ENCODE measurements around the gene KSR2. TPM values are rescaled to one million over a fixed set of nuclear protein-coding genes. Genes with fewer than 3 reads are reported as not detected.

Gene KSR2
- total RNA-seq, 1 donor from 2014 or later: under 0.01 TPM

GRCh38 chr12:117836476-117836875 is 132.3 kb downstream of the KSR2 start:
- Histone ChIP-seq H3K4me1 (ENCODE audit: control insufficient read depth in 3 of 3, insufficient read depth in 3 of 3, low read length in 3 of 3) (peaks cover 2 to 4% (median 4%) of the 10 kb centered on the region in 3 donors), H3K4me3 (ENCODE audit: low read length in 3 of 3) (no peak overlapping the region), H3K36me3 (ENCODE audit: control insufficient read depth in 3 of 3, insufficient read depth in 3 of 3, low read length in 3 of 3) (no peaks in the 10 kb centered on the region), H3K27me3 (ENCODE audit: control insufficient read depth in 3 of 3, insufficient read depth in 3 of 3, low read length in 3 of 3) (peaks cover 3 to 11% (median 9%) of the 10 kb centered on the region in 3 donors), H3K9me3 (ENCODE audit: control insufficient read depth in 3 of 3, low read length in 3 of 3) (no peaks in the 10 kb centered on the region), H3K27ac (ENCODE audit: low read depth, low read length) (no peak overlapping the region), H3K9ac (ENCODE audit: low read depth in 1 of 3, low read length in 3 of 3) (no peak overlapping the region)

DNA sequence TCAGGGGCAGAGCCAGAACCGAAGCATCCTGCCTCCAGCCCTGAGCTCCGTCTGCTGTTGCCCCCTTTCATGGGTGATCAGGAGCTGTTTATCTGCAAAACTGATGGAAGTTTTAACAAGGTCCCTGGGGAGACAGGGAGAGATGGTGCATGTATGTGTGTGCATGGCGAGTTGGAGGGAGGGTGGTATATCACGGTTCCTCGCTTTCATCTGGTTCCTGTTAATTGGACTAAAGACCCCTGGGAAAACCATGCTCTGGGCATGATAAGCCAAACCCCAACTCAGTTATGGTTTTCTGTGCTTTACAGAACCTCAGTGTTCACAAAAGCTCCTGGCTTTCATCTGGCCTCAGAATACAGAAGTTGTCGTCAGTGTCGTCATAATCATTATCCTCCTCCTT is 133.6 kb downstream of the KSR2 start:
- Histone ChIP-seq H3K36me3 (ENCODE audit: control insufficient read depth in 3 of 3, insufficient read depth in 3 of 3, low read length in 3 of 3) (no peaks in the 10 kb centered on the region), H3K27me3 (ENCODE audit: control insufficient read depth in 3 of 3, insufficient read depth in 3 of 3, low read length in 3 of 3) (peaks cover 0 to 11% (median 9%) of the 10 kb centered on the region in 3 donors)

GRCh38 chr12:117832459-117833457 is 136.0 kb downstream of the KSR2 start:
- Histone ChIP-seq H3K9ac (ENCODE audit: low read depth in 1 of 3, low read length in 3 of 3) (no peak overlapping the region), H3K27ac (ENCODE audit: low read depth, low read length) (no peak overlapping the region), H3K4me1 (ENCODE audit: control insufficient read depth in 3 of 3, insufficient read depth in 3 of 3, low read length in 3 of 3) (peaks cover 2 to 4% (median 4%) of the 10 kb centered on the region in 3 donors), H3K4me3 (ENCODE audit: low read length in 3 of 3) (no peak overlapping the region), H3K9me3 (ENCODE audit: control insufficient read depth in 3 of 3, low read length in 3 of 3) (peaks cover 0 to 11% (median 10%) of the 10 kb centered on the region in 3 donors), H3K36me3 (ENCODE audit: control insufficient read depth in 3 of 3, insufficient read depth in 3 of 3, low read length in 3 of 3) (no peaks in the 10 kb centered on the region), H3K27me3 (ENCODE audit: control insufficient read depth in 3 of 3, insufficient read depth in 3 of 3, low read length in 3 of 3) (peaks cover 0 to 7% (median 6%) of the 10 kb centered on the region in 3 donors)

More for the DNA sequence above, 133.6 kb downstream of the KSR2 start:
- Histone ChIP-seq H3K27ac (ENCODE audit: low read depth, low read length) (no peak overlapping the region), H3K4me3 (ENCODE audit: low read length in 3 of 3) (no peak overlapping the region), H3K9ac (ENCODE audit: low read depth in 1 of 3, low read length in 3 of 3) (no peak overlapping the region), H3K4me1 (ENCODE audit: control insufficient read depth in 3 of 3, insufficient read depth in 3 of 3, low read length in 3 of 3) (peaks cover 2 to 4% (median 4%) of the 10 kb centered on the region in 3 donors), H3K9me3 (ENCODE audit: control insufficient read depth in 3 of 3, low read length in 3 of 3) (no peaks in the 10 kb centered on the region)

GRCh38 chr12:117830471-117830870 is 138.3 kb downstream of the KSR2 start:
- no peak overlapping the region for H3K27ac ChIP-seq (ENCODE audit: low read depth, low read length)
- H3K9me3 ChIP-seq (ENCODE audit: control insufficient read depth in 3 of 3, low read length in 3 of 3): peaks cover 0 to 11% (median 10%) of the 10 kb centered on the region in 3 donors
- no peaks in the 10 kb centered on the region for H3K4me1 ChIP-seq (ENCODE audit: control insufficient read depth in 3 of 3, insufficient read depth in 3 of 3, low read length in 3 of 3)
- H3K36me3 ChIP-seq (ENCODE audit: control insufficient read depth in 3 of 3, insufficient read depth in 3 of 3, low read length in 3 of 3): no peaks in the 10 kb centered on the region
- H3K9ac ChIP-seq (ENCODE audit: low read depth in 1 of 3, low read length in 3 of 3): no peak overlapping the region
- peaks cover 0 to 7% (median 0%) of the 10 kb centered on the region in 3 donors for H3K27me3 ChIP-seq (ENCODE audit: control insufficient read depth in 3 of 3, insufficient read depth in 3 of 3, low read length in 3 of 3)
- no peak overlapping the region for H3K4me3 ChIP-seq (ENCODE audit: low read length in 3 of 3)

- H3K4me3 ChIP-seq (ENCODE audit: low read length in 3 of 3): no peak overlapping the region
- H3K4me1 ChIP-seq (ENCODE audit: control insufficient read depth in 3 of 3, insufficient read depth in 3 of 3, low read length in 3 of 3): no peaks in the 10 kb centered on the region
- H3K27me3 ChIP-seq (ENCODE audit: control insufficient read depth in 3 of 3, insufficient read depth in 3 of 3, low read length in 3 of 3): peaks cover 0 to 4% (median 0%) of the 10 kb centered on the region in 3 donors
- peaks cover 0 to 11% (median 10%) of the 10 kb centered on the region in 3 donors for H3K9me3 ChIP-seq (ENCODE audit: control insufficient read depth in 3 of 3, low read length in 3 of 3)
- H3K36me3 ChIP-seq (ENCODE audit: control insufficient read depth in 3 of 3, insufficient read depth in 3 of 3, low read length in 3 of 3): no peaks in the 10 kb centered on the region
- H3K9ac ChIP-seq (ENCODE audit: low read depth in 1 of 3, low read length in 3 of 3): no peak overlapping the region
- no peak overlapping the region for H3K27ac ChIP-seq (ENCODE audit: low read depth, low read length)
Observed at GRCh38 chr12:117829108-117829507, 139.7 kb downstream of the KSR2 start.

GRCh38 chr12:117827660-117828059 is 141.1 kb downstream of the KSR2 start:
- no peak overlapping the region for H3K4me3 ChIP-seq (ENCODE audit: low read length in 3 of 3)
- no peak overlapping the region for H3K27ac ChIP-seq (ENCODE audit: low read depth, low read length)
- H3K36me3 ChIP-seq (ENCODE audit: control insufficient read depth in 3 of 3, insufficient read depth in 3 of 3, low read length in 3 of 3): no peaks in the 10 kb centered on the region
- H3K9ac ChIP-seq (ENCODE audit: low read depth in 1 of 3, low read length in 3 of 3): no peak overlapping the region
- H3K27me3 ChIP-seq (ENCODE audit: control insufficient read depth in 3 of 3, insufficient read depth in 3 of 3, low read length in 3 of 3): peaks cover 0 to 4% (median 0%) of the 10 kb centered on the region in 3 donors
- H3K4me1 ChIP-seq (ENCODE audit: control insufficient read depth in 3 of 3, insufficient read depth in 3 of 3, low read length in 3 of 3): no peaks in the 10 kb centered on the region
- H3K9me3 ChIP-seq (ENCODE audit: control insufficient read depth in 3 of 3, low read length in 3 of 3): peaks cover 0 to 11% (median 10%) of the 10 kb centered on the region in 3 donors

- Histone ChIP-seq H3K4me1 (ENCODE audit: control insufficient read depth in 3 of 3, insufficient read depth in 3 of 3, low read length in 3 of 3) (no peaks in the 10 kb centered on the region), H3K9me3 (ENCODE audit: control insufficient read depth in 3 of 3, low read length in 3 of 3) (peaks cover 0 to 11% (median 10%) of the 10 kb centered on the region in 3 donors), H3K9ac (ENCODE audit: low read depth in 1 of 3, low read length in 3 of 3) (no peak overlapping the region), H3K27ac (ENCODE audit: low read depth, low read length) (no peak overlapping the region), H3K27me3 (ENCODE audit: control insufficient read depth in 3 of 3, insufficient read depth in 3 of 3, low read length in 3 of 3) (peaks cover 0 to 4% (median 1%) of the 10 kb centered on the region in 3 donors), H3K4me3 (ENCODE audit: low read length in 3 of 3) (no peak overlapping the region), H3K36me3 (ENCODE audit: control insufficient read depth in 3 of 3, insufficient read depth in 3 of 3, low read length in 3 of 3) (no peaks in the 10 kb centered on the region)
Observed at GRCh38 chr12:117825827-117826226, 143.0 kb downstream of the KSR2 start.

- H3K9me3 ChIP-seq (ENCODE audit: control insufficient read depth in 3 of 3, low read length in 3 of 3): no peaks in the 10 kb centered on the region
- no peaks in the 10 kb centered on the region for H3K36me3 ChIP-seq (ENCODE audit: control insufficient read depth in 3 of 3, insufficient read depth in 3 of 3, low read length in 3 of 3)
- no peaks in the 10 kb centered on the region for H3K4me1 ChIP-seq (ENCODE audit: control insufficient read depth in 3 of 3, insufficient read depth in 3 of 3, low read length in 3 of 3)
- H3K27ac ChIP-seq (ENCODE audit: low read depth, low read length): no peak overlapping the region
- no peak overlapping the region for H3K9ac ChIP-seq (ENCODE audit: low read depth in 1 of 3, low read length in 3 of 3)
- peaks cover 0 to 15% (median 8%) of the 10 kb centered on the region in 3 donors for H3K27me3 ChIP-seq (ENCODE audit: control insufficient read depth in 3 of 3, insufficient read depth in 3 of 3, low read length in 3 of 3)
- H3K4me3 ChIP-seq (ENCODE audit: low read length in 3 of 3): no peak overlapping the region
Observed at GRCh38 chr12:117821480-117822175, 147.2 kb downstream of the KSR2 start.

- Histone ChIP-seq H3K27ac (ENCODE audit: low read depth, low read length) (no peak overlapping the region), H3K36me3 (ENCODE audit: control insufficient read depth in 3 of 3, insufficient read depth in 3 of 3, low read length in 3 of 3) (no peaks in the 10 kb centered on the region), H3K4me1 (ENCODE audit: control insufficient read depth in 3 of 3, insufficient read depth in 3 of 3, low read length in 3 of 3) (no peaks in the 10 kb centered on the region), H3K9ac (ENCODE audit: low read depth in 1 of 3, low read length in 3 of 3) (no peak overlapping the region), H3K4me3 (ENCODE audit: low read length in 3 of 3) (no peak overlapping the region), H3K27me3 (ENCODE audit: control insufficient read depth in 3 of 3, insufficient read depth in 3 of 3, low read length in 3 of 3) (peaks cover 0 to 15% (median 4%) of the 10 kb centered on the region in 3 donors), H3K9me3 (ENCODE audit: control insufficient read depth in 3 of 3, low read length in 3 of 3) (peaks cover 0 to 3% (median 0%) of the 10 kb centered on the region in 3 donors)
Observed at GRCh38 chr12:117820216-117820907, 148.4 kb downstream of the KSR2 start.

All from skeletal muscle tissue (tissue), 4 donors.